Sigmoid colon (tissue), 4 donors: Measurements from ENCODE around the gene SAP30BP.

Experiments used
- CTCF ChIP-seq, 4 experiments: fragments of 450-650 bp in 3 of 4; fragments of 200-600 bp in 1 of 4; IDR thresholded peaks; one replicate each; pipeline ENCODE4 v1.5.1; 2016 to 2019; ENCODE audit warnings: antibody characterized with exemption in 4 of 4, mild to moderate bottlenecking in 3 of 4, moderate library complexity in 2 of 4
- EP300 ChIP-seq, 4 donors: sonication (generic); formaldehyde crosslinking; IDR thresholded peaks; one replicate each; pipeline ENCODE4 v1.6.1; 2017; ENCODE audit warnings: antibody characterized with exemption in 4 of 4

GRCh38 chr17:75752405-75752709 is 85.2 kb downstream of the SAP30BP start:
- no peak for TF ChIP-seq EP300 (IDR thresholded peaks at IDR 0.05)
- no peak for TF ChIP-seq CTCF (IDR thresholded peaks at IDR 0.05)
